22Rv1 (cell line): ENCODE data around the gene GLYATL3.

Experiments used
- H3K27ac ChIP-seq: fragments of 450-650 bp; 2 replicates; pipeline ENCODE4 v1.5.1; 2017
- ZFX ChIP-seq: fragments of 450-650 bp; IDR thresholded peaks from 2 replicates; pipeline ENCODE4 v1.6.1; 2017; ENCODE audit warnings: antibody characterized with exemption, borderline replicate concordance
- TF ChIP-seq, protein P1 (sequence below): fragments of 450-650 bp; IDR thresholded peaks from 2 replicates; pipeline ENCODE4 v1.5.1; 2017; ENCODE audit warnings: mild to moderate bottlenecking

GLYATL3 gene

DNA sequence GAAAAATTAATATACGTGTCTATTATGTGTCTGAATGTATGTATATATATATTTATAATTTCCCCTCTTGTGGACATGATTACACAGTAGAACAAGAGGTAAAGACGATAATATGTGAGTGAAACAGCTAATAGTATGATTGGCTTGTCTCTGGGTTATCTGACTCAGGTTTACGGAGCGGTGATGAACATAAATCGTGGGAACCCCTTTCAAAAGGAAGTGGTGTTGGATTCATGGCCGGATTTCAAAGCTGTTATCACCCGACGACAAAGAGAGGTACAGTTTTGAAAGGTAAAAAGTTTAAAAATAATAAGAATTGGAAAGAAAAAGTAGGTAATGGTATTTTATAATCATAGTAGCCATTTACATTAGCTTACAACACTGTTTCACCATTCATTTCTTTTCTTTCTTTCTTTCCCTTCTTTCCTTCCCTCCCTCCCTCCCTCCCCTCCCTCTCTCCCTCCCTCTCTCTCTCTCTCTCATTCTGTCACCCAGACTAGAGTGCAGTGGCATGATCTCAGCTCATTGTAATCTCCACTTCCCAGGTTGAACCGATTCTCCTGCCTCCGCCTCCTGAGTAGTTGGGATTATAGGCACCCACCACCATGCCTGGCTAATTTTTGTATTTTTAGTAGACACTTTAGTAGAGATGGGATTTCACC, 15.9 kb downstream of the GLYATL3 start:
- H3K27ac ChIP-seq: no peak overlapping the region

DNA sequence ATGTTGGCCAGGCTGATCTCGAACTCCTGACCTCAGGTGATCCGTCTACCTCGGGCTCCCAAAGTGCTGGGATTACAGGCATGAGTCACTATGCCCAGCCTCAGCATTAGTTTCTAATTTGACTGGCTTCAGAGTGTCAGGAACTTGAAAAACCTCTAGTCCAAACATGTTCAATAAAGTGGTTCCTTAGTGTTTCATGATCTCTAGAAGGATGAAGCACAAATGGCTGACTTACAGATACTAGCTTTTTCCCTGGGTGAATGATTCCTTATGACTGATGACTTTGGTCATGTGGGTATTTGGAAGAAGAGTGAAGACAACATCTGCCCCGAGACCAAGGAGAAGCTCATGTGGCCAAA, 16.4 kb downstream of the GLYATL3 start:
- H3K27ac ChIP-seq: no peak overlapping the region
- TF ChIP-seq, protein P1, sequence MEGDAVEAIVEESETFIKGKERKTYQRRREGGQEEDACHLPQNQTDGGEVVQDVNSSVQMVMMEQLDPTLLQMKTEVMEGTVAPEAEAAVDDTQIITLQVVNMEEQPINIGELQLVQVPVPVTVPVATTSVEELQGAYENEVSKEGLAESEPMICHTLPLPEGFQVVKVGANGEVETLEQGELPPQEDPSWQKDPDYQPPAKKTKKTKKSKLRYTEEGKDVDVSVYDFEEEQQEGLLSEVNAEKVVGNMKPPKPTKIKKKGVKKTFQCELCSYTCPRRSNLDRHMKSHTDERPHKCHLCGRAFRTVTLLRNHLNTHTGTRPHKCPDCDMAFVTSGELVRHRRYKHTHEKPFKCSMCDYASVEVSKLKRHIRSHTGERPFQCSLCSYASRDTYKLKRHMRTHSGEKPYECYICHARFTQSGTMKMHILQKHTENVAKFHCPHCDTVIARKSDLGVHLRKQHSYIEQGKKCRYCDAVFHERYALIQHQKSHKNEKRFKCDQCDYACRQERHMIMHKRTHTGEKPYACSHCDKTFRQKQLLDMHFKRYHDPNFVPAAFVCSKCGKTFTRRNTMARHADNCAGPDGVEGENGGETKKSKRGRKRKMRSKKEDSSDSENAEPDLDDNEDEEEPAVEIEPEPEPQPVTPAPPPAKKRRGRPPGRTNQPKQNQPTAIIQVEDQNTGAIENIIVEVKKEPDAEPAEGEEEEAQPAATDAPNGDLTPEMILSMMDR: no peak
- TF ChIP-seq ZFX: no peak

More for the DNA sequence above, 15.9 kb downstream of the GLYATL3 start:
- no peak for TF ChIP-seq ZFX
- TF ChIP-seq, protein P1: no peak

DNA sequence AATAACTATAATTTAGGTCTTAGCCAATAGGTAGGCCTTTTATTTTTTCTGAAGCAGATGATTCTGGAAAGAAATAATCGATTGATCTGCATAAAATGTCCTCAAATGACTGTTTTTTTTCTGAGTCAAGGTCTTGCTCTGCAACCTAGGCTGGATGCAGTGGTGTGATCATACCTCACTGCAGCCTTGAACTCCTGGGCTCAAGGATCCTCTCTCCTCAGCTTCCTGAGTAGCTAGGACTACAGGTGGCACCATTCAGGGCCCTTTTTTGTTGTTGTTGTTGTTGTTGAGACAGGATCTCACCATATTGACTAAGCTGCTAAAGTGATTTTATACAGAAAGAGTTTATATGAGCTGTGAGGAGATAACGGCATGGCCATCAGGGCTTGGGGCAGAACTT, 18.2 kb downstream of the GLYATL3 start:
- TF ChIP-seq, protein P1: no peak
- no peak for TF ChIP-seq ZFX
- H3K27ac ChIP-seq: no peak overlapping the region

DNA sequence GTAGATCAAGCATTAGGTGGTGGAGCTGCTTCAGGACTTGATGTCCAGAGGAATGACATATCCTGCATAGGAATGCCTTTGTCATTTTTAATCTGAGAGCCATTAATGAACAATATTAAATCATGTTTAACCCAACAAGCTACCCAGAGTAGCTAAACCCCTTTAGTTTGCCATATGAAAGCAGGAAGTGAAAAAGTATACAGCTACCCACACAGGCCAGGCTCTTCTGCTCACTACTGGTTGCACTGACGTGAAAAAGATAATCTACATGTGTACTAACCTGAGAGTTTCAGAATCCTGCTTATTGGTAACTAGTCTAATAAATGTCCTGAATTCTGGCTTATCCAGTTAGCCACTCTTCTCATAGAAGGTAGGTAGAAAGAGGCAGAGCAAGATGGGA, 19.9 kb downstream of the GLYATL3 start:
- TF ChIP-seq ZFX: no peak
- TF ChIP-seq, protein P1: no peak
- no peak overlapping the region for H3K27ac ChIP-seq

DNA sequence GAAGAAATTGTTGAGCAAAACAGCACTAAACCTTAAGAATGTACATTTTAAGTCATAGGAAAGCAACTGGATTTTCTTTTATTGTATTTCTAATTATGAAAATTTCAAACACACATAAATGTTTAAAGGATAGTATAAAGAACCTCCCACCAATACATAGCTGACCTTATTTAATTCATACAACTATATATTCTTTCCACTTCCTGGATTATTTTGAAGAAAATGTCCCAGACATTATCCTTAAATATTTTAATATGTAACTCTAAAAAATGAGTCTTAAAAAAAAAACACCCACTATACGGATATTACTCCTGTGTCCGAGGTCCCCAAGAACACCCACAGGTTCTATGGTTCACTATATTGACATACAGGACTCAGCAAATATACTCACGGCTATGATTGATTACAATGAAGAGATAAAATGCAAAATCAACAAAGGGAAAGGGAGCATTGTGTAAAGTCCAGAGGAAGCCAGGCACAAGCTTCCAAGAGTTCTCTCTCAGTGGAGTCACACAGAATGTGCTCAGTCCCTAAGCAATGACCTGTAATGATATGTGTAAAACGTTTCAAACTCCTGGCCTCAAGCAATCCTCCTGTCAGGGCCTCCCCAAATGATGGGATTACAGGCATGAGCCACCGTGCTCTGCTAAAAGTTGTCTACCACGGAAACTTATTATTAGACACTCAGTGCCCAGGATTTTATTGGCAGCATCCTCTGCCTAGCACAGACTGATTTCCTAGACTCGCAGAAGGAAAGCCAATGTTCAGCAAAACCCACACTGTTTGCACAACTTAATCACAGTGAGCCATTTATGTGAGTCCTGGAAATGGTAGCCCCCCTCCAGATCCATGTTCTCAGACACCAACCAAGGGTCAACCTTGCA, 23.2 kb downstream of the GLYATL3 start:
- H3K27ac ChIP-seq: peak overlapping the region; percentile 67
- TF ChIP-seq, protein P1: no peak
- TF ChIP-seq ZFX: no peak

DNA sequence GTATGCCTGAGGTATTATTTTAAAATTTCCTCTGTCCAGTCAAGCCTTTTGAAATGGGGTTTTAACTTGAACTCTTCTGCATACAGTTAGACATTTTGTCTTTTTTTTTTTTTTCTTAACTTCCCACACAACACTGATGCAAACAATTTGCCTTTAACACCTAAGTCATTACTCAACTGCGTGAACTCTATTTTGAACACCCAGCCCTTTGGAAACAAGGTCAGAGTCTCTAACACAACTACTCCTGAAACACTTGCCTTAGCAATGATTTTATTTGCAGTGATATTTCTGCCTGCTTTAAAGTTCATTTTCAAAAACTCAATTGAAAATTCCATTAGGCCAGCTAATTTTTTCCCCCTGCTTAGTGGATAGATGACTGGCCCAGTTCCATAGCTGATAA, 24.2 kb downstream of the GLYATL3 start:
- no peak for TF ChIP-seq ZFX
- TF ChIP-seq, protein P1: no peak
- H3K27ac ChIP-seq: peak overlapping the region; percentile 67

DNA sequence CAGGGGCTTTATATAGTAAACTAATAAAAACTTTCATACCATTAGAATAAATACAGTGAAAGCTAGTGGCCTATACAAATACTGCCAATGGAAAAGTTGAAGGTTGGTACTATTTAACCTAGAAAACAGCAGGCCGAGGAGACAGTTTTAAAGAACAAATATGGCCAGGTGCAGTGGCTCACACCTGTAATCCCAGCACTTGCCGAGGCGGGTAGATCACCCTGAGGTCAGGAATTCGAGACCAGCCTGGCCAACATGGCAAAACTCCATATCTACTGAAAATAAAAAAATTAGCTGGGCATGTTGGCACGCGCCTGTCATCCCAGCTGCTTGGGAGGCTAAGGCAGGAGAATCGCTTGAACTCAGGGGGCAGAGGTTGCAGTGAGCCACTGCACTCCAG, 24.8 kb downstream of the GLYATL3 start:
- no peak for TF ChIP-seq ZFX
- TF ChIP-seq, protein P1: no peak
- H3K27ac ChIP-seq: peak overlapping the region; percentile 67; the same call in 1 of the 2 replicates
